ENCODE results near the gene GRID1. TPM values are rescaled to one million over a fixed set of nuclear protein-coding genes. Genes with fewer than 3 reads are reported as not detected.

GRID1 gene
- total and polyA plus RNA-seq, 8 donors = 0.31 to 8.5 (median 1.0) TPM; not detected in 1

GRCh38 chr10:86013568-86013967 is 353.0 kb downstream of the GRID1 start:
- no peaks in the 10 kb centered on the region for H3K4me1 ChIP-seq
- 41 to 69% (median 56%) methylated on average over 2 of the region's 2 CpGs for WGBS, 5 donors
- no peaks in the 10 kb centered on the region for H3K36me3 ChIP-seq
- no peak for DNase-seq
- intact Hi-C loops (cut with DNase I; ENCODE audit: low total_unique reads) = no loop called here
- H3K4me3 ChIP-seq = no peak overlapping the region
- no peaks in the 10 kb centered on the region for H3K27me3 ChIP-seq
- no peak overlapping the region for H3K27ac ChIP-seq
- TF ChIP-seq POLR2AphosphoS5 (IDR thresholded peaks at IDR 0.05) = no peak
- TF ChIP-seq POLR2A (IDR thresholded peaks at IDR 0.05) = no peak
- TF ChIP-seq CTCF (IDR thresholded peaks at IDR 0.05) = no peak
- TF ChIP-seq EP300 (IDR thresholded peaks at IDR 0.05) = no peak
- no peaks in the 10 kb centered on the region for H3K9me3 ChIP-seq

- Histone ChIP-seq H3K4me3 (no peak overlapping the region), H3K27me3 (peaks cover 0 to 4% (median 0%) of the 10 kb centered on the region in 3 donors), H3K27ac (no peak overlapping the region), H3K4me1 (no peaks in the 10 kb centered on the region), H3K9me3 (no peaks in the 10 kb centered on the region), H3K36me3 (no peaks in the 10 kb centered on the region)
- TF ChIP-seq EP300 (IDR thresholded peaks at IDR 0.05) (no peak), POLR2AphosphoS5 (IDR thresholded peaks at IDR 0.05) (no peak), POLR2A (IDR thresholded peaks at IDR 0.05) (no peak), CTCF (IDR thresholded peaks at IDR 0.05) (no peak)
- DNase-seq = no peak
- WGBS, 5 donors = 65 to 87% (median 71%) methylated on average over 4 to 6 of the region's 6 CpGs
- intact Hi-C loops (cut with DNase I; ENCODE audit: low total_unique reads) = no loop called here
These were observed 359.4 kb downstream of the GRID1 start for GRCh38 chr10:86007171-86007570.

GRCh38 chr10:86004337-86004736 is 362.3 kb downstream of the GRID1 start:
- Histone ChIP-seq H3K4me3 (no peak overlapping the region), H3K4me1 (no peaks in the 10 kb centered on the region), H3K27ac (no peak overlapping the region), H3K27me3 (peaks cover 0 to 4% (median 3%) of the 10 kb centered on the region in 3 donors), H3K9me3 (no peaks in the 10 kb centered on the region), H3K36me3 (no peaks in the 10 kb centered on the region)
- intact Hi-C loops (cut with DNase I; ENCODE audit: low total_unique reads) = no loop called here
- 38 to 91% (median 62%) methylated on average over 1 of the region's 1 CpG for WGBS, 5 donors
- DNase-seq = no peak
- TF ChIP-seq CTCF (IDR thresholded peaks at IDR 0.05) = no peak
- no peak for TF ChIP-seq POLR2A (IDR thresholded peaks at IDR 0.05)
- no peak for TF ChIP-seq POLR2AphosphoS5 (IDR thresholded peaks at IDR 0.05)
- no peak for TF ChIP-seq EP300 (IDR thresholded peaks at IDR 0.05)

GRCh38 chr10:86003201-86003621 is 363.4 kb downstream of the GRID1 start:
- Histone ChIP-seq H3K4me3 (no peak overlapping the region), H3K36me3 (no peaks in the 10 kb centered on the region), H3K27me3 (peaks cover 0 to 4% (median 3%) of the 10 kb centered on the region in 3 donors), H3K27ac (no peak overlapping the region), H3K4me1 (no peaks in the 10 kb centered on the region), H3K9me3 (no peaks in the 10 kb centered on the region)
- 66 to 84% (median 76%) methylated on average over 3 of the region's 3 CpGs for WGBS, 5 donors
- no peak for TF ChIP-seq POLR2AphosphoS5 (IDR thresholded peaks at IDR 0.05)
- no peak for TF ChIP-seq POLR2A (IDR thresholded peaks at IDR 0.05)
- no peak for TF ChIP-seq CTCF (IDR thresholded peaks at IDR 0.05)
- TF ChIP-seq EP300 (IDR thresholded peaks at IDR 0.05) = no peak
- no peak for DNase-seq
- intact Hi-C loops (cut with DNase I; ENCODE audit: low total_unique reads) = no loop called here
